GM18909 (cell line): ENCODE data around the gene PET100.

Source experiments
- ATAC-seq: cut with Tn5 transposase; IDR thresholded peaks from one replicate; pipeline ENCODE4 v1.9.1; 2021; ENCODE audit warnings: mild to moderate bottlenecking; ENCODE audit not compliant: unreplicated experiment, poor library complexity

Gene PET100

DNA sequence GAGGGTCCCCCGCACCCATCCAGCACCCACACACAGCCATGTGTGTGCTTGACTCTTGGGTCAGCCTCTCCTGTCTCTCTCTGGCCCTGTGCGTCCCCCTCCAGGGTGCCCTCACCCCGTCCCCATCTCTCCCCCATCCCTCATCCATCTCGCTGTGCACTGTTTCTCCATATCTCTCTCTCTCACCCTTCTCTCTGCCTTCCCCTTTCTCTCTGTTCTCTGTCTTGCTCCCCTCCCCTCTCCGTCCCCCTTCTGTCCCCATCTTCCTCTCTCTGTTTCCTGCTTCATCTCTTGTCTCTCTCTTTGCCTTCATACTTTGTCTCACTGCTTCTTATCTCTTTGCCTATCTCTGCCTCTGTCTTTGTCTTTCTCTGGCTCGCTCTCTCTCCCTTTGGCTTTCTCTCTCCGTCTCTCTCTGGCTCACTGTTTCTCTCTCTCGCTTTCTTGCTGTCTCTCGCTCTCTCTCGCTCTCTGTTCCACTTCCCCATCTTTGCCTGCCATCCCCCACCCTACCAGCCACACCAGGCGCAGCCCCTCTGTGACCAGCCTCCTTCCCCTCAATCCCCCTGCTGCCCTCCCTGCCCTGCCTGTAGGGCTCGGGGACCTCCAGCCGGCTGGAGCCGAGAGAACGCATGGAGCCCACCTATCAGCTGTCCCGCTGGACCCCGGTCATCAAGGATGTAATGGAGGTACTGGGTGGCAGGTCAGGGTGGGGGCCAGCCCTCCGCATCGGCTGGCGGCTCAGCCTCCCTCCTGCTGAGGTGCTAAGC lies 16.2 kb downstream of the PET100 start:
- ATAC-seq: no peak

DNA sequence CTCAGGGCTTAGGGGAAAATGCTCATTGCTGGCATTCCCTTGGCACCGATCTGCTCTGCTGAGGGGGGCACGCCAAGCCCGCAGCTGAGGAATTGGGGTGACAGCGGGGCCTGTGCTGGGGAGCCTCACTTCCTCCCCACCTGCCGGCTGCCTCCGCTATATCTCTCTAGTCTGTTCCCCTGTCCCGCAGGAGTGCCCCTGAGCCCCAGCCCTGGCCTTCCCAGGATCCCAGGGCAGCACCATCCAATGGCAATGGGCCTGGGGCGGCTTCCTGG lies 16.8 kb downstream of the PET100 start:
- ATAC-seq: no peak

DNA sequence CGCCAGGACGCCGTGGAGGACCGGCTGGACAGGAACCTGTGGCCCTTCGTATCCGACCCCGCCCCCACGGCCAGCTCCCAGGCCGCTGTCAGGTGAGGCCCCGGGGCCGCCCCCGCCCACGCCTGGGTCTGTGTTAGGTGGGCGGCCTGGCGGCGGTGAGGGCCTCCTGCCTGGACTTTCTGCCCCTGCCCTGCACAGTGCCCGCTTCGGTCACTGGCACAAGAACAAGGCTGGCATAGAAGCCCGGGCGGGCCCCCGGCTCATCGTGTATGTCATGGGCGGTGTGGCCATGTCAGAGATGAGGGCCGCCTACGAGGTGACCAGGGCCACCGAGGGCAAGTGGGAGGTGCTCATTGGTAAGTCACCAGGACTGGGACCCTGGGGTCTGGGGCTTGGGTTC lies 17.6 kb downstream of the PET100 start:
- ATAC-seq: no peak

DNA sequence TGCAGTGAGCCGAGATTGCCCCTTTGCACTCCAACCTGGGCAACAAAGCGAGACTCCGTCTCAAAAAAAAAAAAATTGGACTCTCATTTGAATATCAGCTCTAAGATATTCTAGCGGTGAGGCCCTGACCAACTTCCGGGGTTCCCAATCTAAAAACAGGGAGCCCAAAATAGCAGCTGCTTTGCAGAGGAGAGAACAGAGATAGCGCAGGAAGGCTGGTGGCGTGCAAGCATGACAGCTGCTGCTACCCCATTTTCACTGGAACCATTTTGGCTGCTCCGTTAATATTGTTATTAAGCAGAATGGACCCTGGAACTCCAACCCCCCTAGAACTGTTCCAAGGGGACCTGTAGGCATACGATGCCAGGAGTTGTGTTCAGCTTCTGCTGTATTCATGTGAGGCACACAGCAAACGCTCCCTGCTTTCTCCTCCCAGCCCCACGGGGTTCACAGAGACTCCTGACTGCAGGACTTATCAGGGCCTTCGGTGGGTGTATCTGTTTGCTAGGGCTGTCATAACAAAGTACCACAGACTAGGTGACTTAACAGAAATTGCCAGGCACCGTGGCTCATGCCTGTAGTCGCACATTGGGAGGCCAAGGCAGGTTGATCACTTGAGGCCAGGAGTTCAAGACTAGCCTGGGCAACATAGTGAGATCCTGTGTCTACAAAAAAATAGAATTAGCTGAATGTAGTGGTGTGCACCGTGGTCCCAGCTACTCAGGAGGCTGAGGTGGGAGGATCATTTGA lies 18.8 kb downstream of the PET100 start:
- ATAC-seq: no peak

DNA sequence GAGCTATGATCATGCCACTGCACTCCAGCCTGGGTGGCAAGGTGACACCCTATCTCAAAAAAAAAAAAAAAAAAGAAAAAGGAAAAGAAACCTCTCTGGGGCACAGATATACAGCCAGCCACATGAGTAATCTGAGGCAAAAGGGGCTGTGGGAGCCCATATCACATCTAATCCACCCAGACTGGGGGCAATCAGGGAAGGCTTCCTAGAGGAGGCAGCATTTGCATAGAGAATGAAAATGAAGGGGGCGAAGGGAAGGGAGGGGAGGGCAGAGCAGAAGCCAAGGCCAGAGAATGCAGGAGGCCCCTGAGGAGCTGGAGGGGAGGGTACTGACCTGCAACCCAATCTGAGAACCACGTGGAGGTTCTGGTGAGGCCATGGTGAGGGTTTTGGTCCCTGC lies 20.6 kb downstream of the PET100 start:
- no peak for ATAC-seq

DNA sequence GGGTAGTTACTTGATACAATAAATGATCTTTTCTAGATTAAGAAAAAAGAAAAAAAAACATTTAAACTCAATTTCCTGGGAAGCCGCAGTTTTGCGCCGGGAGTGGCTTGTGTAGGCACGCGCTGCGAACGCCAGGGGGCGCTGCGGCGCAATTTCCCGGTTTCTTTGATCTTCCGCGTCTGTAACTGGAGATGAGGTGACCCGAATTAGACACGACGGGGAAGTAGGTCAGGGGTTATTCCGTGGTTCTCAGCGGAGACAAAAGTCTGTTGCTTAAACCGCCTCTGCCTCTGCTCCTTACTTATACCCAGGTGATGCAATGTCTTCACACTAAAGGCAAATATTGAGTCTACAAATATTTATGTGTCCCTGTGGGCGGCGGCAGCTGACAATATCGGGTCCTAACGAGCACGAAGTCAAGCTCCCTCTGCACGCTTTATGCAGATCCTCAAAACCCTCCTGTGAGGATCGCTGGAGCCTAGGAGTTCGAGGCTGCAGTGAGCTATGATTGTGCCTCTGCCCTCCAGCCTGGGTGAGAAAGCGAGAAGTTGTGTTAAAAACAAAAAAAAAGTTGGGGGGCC lies 22.6 kb downstream of the PET100 start:
- no peak for ATAC-seq

DNA sequence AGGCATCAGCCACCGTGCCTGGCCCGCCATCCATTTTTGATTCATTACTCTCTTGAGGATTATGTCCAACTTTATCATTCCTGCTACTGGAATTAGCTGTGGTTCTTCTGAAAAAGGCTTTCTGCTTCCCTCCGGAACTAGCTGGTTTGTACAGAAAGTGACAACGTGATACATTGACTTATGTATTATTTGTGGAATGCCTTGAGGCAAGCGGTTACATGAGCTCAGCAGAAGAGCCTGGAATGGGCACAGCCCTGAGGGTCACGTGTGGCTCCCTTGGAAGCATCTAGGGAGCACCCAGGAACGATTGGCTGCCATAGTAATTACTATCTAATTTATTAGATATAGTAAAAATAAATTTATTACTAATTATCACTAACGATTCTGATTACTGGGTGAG lies 24.8 kb downstream of the PET100 start:
- no peak for ATAC-seq

DNA sequence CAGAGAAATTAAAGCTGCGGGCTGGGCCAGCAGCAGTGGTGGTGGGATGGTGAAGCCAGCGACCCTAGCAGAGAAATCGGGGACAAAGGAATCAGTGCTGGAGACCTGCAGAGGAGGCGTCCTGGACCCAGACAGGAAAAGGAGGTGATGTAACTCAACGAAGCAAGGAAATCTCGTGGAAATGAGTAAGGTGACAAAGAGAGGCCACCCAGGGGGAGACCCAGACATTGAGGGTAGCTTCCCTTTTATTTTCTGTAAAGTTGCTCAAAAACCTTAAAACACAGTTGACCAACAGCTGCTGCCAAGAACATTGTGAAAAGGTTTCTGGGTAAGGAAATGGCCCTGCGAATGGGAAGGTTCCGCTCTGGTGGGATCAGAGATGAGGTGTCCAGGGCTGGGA lies 26.0 kb downstream of the PET100 start:
- no peak for ATAC-seq

DNA sequence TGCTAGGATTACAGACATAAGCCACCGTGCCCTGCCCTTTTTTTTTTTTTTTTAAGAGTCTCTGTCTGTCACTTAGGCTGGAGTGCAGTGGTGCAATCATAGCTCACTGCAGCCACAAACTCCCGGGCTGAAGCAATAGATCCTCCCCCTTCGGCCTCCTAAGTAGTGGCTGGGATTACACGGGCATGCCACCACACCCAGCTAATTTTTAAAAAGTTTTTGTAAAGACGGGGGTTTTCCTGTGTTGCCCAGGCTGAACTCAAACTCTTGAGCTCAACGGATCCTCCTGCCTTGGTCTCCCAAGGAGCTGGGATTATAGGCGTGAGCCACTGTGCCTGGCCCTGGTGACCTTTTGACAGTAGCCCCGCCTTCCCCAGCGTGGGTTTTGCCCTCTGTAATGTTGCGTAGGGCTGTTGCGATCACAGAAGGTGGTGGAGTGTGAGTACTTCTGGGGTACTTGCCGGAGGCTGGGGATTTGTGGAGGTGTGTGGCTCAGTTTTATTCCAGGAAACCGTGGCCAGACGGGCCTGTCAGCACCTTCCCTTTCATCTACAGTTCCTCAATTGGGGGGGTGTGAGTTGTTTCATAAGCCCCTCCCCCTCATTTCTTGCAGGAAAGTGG lies 27.6 kb downstream of the PET100 start:
- ATAC-seq: no peak

DNA sequence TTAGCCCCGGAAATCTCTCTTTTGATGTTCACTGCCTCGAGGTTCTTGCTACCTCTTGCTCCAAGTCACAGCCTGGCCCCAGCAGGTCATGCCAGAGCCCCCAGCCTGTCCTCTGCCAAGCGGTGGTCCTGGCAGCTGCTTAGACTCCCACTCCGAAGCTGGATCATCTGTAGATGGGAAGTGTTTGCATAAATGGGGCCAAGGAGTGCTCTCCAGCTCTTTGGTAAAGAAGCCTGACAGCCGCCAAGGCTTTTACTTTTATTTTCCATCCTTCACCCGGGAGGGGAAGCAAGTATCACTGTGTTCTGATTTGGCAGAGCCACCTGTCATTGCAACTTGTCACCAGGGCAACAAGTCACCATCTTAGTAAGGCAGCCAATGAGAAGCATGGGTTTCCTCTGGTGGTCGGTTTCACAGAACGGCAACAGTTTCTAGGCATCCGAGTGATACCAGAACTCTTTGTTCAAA lies 28.7 kb downstream of the PET100 start:
- ATAC-seq: peak; percentile 64

DNA sequence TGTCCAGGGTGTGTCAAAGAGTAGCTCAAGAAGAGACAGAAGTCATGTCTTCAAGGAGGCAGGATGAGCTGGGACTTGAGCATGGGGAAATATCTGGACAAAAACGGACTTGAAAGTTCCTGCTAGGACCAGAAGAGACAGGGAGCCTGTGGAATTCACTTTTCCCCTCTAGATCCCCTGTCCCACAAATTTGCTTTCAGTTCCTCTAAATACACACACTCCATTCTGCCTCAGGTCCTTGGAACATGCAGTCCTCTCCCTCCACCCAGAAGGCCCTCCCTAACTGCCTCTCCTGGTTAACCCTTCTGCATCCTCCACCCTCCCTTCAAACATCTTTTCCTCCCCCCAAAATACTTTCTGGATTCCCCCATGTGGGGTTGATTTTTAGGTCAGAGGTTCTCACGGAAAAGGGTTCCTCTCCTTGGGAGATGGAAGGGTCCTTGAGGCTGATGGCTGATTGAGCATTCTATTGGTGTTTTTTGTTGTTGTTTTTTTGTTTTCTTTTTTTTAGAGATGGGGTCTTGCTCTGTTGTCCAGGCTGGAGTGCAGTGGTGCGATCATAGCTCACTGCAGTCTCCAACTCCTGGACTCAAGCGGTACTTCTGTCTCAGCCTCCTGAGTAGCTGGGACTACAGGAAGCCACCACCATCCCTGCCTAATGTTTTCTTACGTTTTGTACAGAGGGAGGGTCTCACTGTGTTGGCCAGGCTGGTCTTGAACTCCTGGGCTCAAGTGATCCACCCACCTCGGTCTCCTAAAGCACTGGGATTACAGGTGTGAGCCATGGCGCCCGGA lies 32.3 kb downstream of the PET100 start:
- ATAC-seq: no peak

DNA sequence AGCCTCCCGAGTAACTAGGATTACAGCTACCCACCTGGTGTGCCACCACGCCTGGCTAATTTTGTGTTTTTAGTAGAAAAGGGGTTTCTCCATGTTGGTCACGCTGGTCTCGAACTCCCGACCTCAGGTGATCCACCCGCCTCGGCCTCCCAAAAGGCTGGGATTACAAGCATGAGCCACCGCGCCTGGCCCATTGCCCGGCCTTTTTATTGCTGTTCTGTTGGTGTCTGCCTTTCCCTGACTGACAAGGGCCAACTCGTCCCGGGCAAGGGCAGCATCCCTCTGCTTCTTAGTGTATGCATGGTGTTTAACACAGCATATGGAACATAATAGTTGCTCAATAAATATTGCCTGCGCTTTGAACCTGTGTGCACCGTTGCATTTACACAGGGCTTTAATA lies 33.1 kb downstream of the PET100 start:
- no peak for ATAC-seq

DNA sequence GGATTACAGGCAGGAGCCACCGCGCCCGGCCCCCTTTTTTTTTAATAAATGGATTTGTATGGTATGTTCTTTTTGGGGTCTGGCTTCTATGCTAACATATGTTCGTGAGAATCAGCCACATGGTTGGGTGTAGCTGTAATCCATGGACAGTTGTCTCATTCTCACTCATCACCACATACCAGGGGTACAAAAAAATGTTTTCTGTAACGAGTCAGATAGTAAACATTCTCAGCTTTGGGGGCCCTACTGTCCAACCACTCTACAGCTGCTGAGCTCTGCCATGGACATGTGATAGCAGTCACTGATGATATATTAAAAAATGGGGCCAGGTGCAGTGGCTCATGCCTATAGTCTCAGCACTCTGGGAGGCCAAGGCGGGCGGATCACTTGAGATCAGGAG lies 34.1 kb downstream of the PET100 start:
- no peak for ATAC-seq

DNA sequence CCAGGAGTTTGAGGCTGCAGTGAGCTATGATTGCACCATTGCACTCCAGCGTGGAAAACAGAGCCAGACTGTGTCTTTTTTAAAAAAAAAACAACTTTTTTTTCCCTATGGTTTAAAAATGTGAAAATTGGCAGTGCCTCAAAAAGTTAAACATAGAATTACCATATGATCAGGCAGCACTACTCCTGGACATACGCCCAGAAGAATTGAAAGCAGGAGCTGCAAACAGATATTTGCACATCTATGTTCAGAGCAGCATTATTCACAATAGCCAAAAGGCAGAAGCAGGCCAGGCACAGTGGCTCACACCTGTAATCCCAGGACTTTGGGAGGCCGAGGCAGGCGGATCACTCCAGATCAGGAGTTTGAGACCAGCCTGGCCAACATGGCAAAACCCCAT lies 35.5 kb downstream of the PET100 start:
- no peak for ATAC-seq

DNA sequence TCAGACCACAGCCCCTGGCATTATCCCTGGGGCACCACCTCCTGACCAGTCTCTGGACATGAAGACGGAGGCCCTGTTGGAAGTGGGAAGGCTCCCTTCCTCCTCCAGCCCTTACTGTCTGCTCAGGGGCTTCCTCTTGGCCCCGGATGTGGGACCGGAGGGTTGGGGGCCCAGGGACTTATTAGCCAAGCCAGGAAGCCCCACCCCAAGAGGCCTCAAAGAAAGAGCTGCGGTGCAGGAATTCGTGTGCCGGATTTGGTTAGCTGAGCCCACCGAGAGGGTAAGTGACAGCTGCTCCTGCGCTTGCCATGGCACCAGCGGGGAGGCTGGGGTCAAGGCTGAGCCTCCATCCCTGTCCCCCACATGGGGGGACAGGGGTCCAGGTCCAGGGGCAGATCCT lies 39.2 kb downstream of the PET100 start, which contains the start of gene RETN:
RETN (plus strand) TSS at position 208 of the 400 bp plus-strand sequence. CDS start 278 bp downstream, outside the sequence.
- no peak for ATAC-seq

DNA sequence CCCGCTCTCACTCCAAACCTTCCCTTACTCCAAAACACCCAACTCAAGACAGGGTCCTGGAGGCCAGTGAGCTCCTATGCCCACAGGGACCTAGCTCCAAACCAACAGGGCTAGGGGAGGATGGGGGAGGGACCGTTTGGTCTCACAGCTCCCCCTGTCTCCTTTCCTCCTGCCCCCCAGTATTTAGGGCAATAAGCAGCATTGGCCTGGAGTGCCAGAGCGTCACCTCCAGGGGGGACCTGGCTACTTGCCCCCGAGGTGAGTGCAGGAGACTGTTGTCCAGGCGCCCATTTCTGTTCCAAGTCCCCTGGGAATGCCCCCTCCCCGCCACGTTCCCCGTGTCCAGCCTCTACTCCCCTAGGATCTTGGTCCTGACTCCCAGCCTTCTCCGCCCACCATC lies 40.0 kb downstream of the PET100 start:
- no peak for ATAC-seq

DNA sequence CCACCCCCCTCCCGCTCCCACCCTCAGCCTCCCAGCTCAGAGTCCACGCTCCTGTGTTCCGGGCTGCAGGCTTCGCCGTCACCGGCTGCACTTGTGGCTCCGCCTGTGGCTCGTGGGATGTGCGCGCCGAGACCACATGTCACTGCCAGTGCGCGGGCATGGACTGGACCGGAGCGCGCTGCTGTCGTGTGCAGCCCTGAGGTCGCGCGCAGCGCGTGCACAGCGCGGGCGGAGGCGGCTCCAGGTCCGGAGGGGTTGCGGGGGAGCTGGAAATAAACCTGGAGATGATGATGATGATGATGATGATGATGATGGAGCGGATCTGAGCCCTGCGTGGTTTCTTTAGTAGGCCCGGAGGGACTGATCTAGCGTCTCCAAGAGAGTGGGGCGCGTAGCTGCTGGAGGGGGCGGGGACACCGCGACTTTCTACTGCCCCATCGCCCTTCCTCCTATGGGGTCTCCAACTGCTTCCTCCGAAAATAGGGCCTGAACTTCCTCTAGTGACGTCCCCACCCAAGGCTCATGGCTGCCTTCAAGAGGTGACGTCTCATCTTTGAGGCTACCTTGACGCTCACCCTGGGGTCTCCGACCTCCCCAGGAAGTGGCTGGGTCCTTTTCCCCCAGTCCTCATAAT lies 40.7 kb downstream of the PET100 start:
- no peak for ATAC-seq

DNA sequence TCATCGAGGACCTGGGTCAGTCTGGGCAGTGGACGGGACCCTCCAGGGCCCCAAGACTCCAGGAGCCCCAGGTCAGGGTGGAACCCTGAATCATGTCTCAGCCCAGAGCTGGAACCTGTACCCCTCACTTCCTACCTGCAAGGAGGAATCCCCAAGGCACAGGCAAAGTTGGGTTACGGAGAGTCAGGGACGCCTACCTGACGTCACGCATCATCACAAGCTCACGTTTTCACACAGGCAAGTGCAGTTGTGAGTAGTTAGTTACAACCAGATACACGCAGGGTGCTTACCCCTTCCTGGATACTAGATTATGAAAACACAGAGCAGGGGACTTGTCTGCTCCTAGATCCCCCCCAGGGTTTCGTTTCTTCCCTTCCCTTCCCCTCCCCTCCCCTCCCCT lies 41.2 kb downstream of the PET100 start:
- no peak for ATAC-seq

DNA sequence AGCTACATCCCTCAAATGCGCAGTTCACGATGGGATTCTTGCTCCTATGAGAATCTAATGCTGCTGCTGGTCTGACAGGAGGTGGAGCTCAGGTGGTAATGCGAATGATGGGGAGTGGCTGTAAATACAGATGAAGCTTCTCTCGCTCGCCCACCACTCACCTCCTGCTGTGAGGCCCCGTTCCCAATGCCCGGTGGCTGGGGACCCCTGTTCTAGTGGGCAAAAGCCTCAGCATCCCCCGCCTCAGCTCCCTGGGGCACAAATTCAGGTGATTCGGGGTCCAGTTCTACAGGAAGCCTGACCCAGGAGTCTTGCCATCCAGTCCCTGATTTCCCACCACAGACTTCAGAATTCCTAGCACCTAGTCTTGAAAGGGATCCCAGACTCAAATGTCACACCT lies 42.9 kb downstream of the PET100 start:
- no peak for ATAC-seq
